HG02798 (cell line): ENCODE measurements around the gene CST4.
"Not testable (repeated sequence)": the region's sequence is repeated elsewhere in the genome, so short reads cannot be mapped to it uniquely, and the experiment has no call there.

ENCODE experiments used
- ATAC-seq: cut with Tn5 transposase; IDR thresholded peaks from one replicate; pipeline ENCODE4 v1.9.1; 2021; ENCODE audit warnings: mild to moderate bottlenecking; ENCODE audit not compliant: unreplicated experiment, poor library complexity

Gene CST4

GRCh38 chr20:23688684-23689398 lies at the start of gene CST4:
Gene CST4, minus strand, starts transcription at chr20:23689038. Its CDS starts 69 bp downstream, at chr20:23688969.
- ATAC-seq, result not testable (repeated sequence)

- ATAC-seq, result not testable (repeated sequence)
Measured at GRCh38 chr20:23735391-23735790, 46.6 kb upstream of the CST4 start.

- ATAC-seq, result not testable (repeated sequence)
Measured at GRCh38 chr20:23734949-23735348, 46.1 kb upstream of the CST4 start.

GRCh38 chr20:23734440-23734839 lies 45.6 kb upstream of the CST4 start:
- ATAC-seq, result not testable (repeated sequence)

GRCh38 chr20:23727016-23727415 lies 38.2 kb upstream of the CST4 start:
- no peak for ATAC-seq

- ATAC-seq, result no peak
Measured at GRCh38 chr20:23725102-23725501, 36.3 kb upstream of the CST4 start.

- ATAC-seq, result peak; percentile 69
Measured at GRCh38 chr20:23723659-23724307, 34.9 kb upstream of the CST4 start.

- not testable (repeated sequence) for ATAC-seq
Measured at GRCh38 chr20:23722851-23723250, 34.0 kb upstream of the CST4 start.

GRCh38 chr20:23721962-23722361 lies 33.1 kb upstream of the CST4 start:
- ATAC-seq, result no peak

- ATAC-seq, result not testable (repeated sequence)
Measured at GRCh38 chr20:23719351-23719750, 30.5 kb upstream of the CST4 start.

GRCh38 chr20:23711778-23712177 lies 22.9 kb upstream of the CST4 start:
- not testable (repeated sequence) for ATAC-seq

GRCh38 chr20:23710771-23711170 lies 21.9 kb upstream of the CST4 start:
- no peak for ATAC-seq

GRCh38 chr20:23705895-23706294 lies 17.1 kb upstream of the CST4 start:
- ATAC-seq, result no peak

- no peak for ATAC-seq
Measured at GRCh38 chr20:23702021-23702420, 13.2 kb upstream of the CST4 start.

GRCh38 chr20:23700931-23701330 lies 12.1 kb upstream of the CST4 start:
- ATAC-seq, result no peak

- ATAC-seq, result no peak
Measured at GRCh38 chr20:23697947-23698346, 9.1 kb upstream of the CST4 start.

- ATAC-seq, result not testable (repeated sequence)
Measured at GRCh38 chr20:23695068-23695395, 6.2 kb upstream of the CST4 start.

- not testable (repeated sequence) for ATAC-seq
Measured at GRCh38 chr20:23694178-23695067, 5.6 kb upstream of the CST4 start.

GRCh38 chr20:23692725-23693619 lies 4.1 kb upstream of the CST4 start:
- not testable (repeated sequence) for ATAC-seq

GRCh38 chr20:23691675-23692074 lies 2.8 kb upstream of the CST4 start:
- no peak for ATAC-seq
